ENCODE results near the gene ESYT3.

ESYT3 gene

GRCh38 chr3:138471481-138471880, 37.1 kb downstream of the ESYT3 start:
- H3K27ac ChIP-seq (replicated peaks): no peak overlapping the region
- no peak overlapping the region for H3K4me3 ChIP-seq (replicated peaks; ENCODE audit: insufficient read depth, low read length)
- TF ChIP-seq SPI1 (IDR thresholded peaks at IDR 0.05; ENCODE audit: borderline replicate concordance, low read depth) (no peak), GABPA (IDR thresholded peaks at IDR 0.05; ENCODE audit: low read depth) (no peak), POLR2AphosphoS5 (IDR thresholded peaks at IDR 0.05; ENCODE audit: low read depth) (no peak), CTCF (IDR thresholded peaks at IDR 0.05; ENCODE audit: insufficient read depth, low read length) (no peak)
- no peak for DNase-seq (ENCODE audit: low read depth in 1 of 2, low spot score in 1 of 2)
- H3K27me3 ChIP-seq (ENCODE audit: insufficient read depth, poor library complexity, severe bottlenecking): no peaks in the 10 kb centered on the region

- no peak for TF ChIP-seq CTCF (IDR thresholded peaks at IDR 0.05; ENCODE audit: insufficient read depth, low read length)
- no peak for TF ChIP-seq REST (IDR thresholded peaks at IDR 0.05; ENCODE audit: insufficient replicate concordance, low read depth)
- TF ChIP-seq POLR2AphosphoS5 (IDR thresholded peaks at IDR 0.05; ENCODE audit: low read depth): no peak
- TF ChIP-seq SPI1 (IDR thresholded peaks at IDR 0.05; ENCODE audit: borderline replicate concordance, low read depth): no peak
- TF ChIP-seq GABPA (IDR thresholded peaks at IDR 0.05; ENCODE audit: low read depth): no peak
- Histone ChIP-seq H3K27ac (replicated peaks) (no peak overlapping the region), H3K4me3 (replicated peaks; ENCODE audit: insufficient read depth, low read length) (no peak overlapping the region), H3K27me3 (ENCODE audit: insufficient read depth, poor library complexity, severe bottlenecking) (no peaks in the 10 kb centered on the region)
- no peak for DNase-seq (ENCODE audit: low read depth in 1 of 2, low spot score in 1 of 2)
Observed at GRCh38 chr3:138472141-138472825, 37.9 kb downstream of the ESYT3 start.

- TF ChIP-seq REST (IDR thresholded peaks at IDR 0.05; ENCODE audit: insufficient replicate concordance, low read depth): no peak
- TF ChIP-seq POLR2AphosphoS5 (IDR thresholded peaks at IDR 0.05; ENCODE audit: low read depth): no peak
- no peak for TF ChIP-seq GABPA (IDR thresholded peaks at IDR 0.05; ENCODE audit: low read depth)
- no peak for TF ChIP-seq CTCF (IDR thresholded peaks at IDR 0.05; ENCODE audit: insufficient read depth, low read length)
- no peak for TF ChIP-seq SPI1 (IDR thresholded peaks at IDR 0.05; ENCODE audit: borderline replicate concordance, low read depth)
- no peak overlapping the region for H3K4me3 ChIP-seq (replicated peaks; ENCODE audit: insufficient read depth, low read length)
- no peak overlapping the region for H3K27ac ChIP-seq (replicated peaks)
- DNase-seq (ENCODE audit: low read depth in 1 of 2, low spot score in 1 of 2): no peak
- peaks cover 5% of the 10 kb centered on the region for H3K27me3 ChIP-seq (ENCODE audit: insufficient read depth, poor library complexity, severe bottlenecking)
Observed at GRCh38 chr3:138473391-138473790, 39.0 kb downstream of the ESYT3 start.

- Histone ChIP-seq H3K27ac (replicated peaks) (no peak overlapping the region), H3K27me3 (ENCODE audit: insufficient read depth, poor library complexity, severe bottlenecking) (peaks cover 5% of the 10 kb centered on the region), H3K4me3 (replicated peaks; ENCODE audit: insufficient read depth, low read length) (no peak overlapping the region)
- TF ChIP-seq CTCF (IDR thresholded peaks at IDR 0.05; ENCODE audit: insufficient read depth, low read length) (no peak), POLR2AphosphoS5 (IDR thresholded peaks at IDR 0.05; ENCODE audit: low read depth) (no peak), SPI1 (IDR thresholded peaks at IDR 0.05; ENCODE audit: borderline replicate concordance, low read depth) (no peak), GABPA (IDR thresholded peaks at IDR 0.05; ENCODE audit: low read depth) (no peak), REST (IDR thresholded peaks at IDR 0.05; ENCODE audit: insufficient replicate concordance, low read depth) (no peak)
- no peak for DNase-seq (ENCODE audit: low read depth in 1 of 2, low spot score in 1 of 2)
Observed at GRCh38 chr3:138474163-138474562, 39.7 kb downstream of the ESYT3 start.

Measured in HL-60 (cell line).